BLaER1 treated with 17β-estradiol and CSF1 and Interleukin-3, amounts not matched to agents 10 nM and 100 nM (cell line): ENCODE results near the gene PSAT1.
A peak's percentile ranks its signal among the peaks of the same experiment; 100 is the strongest.

Experiments used
- H3K27ac ChIP-seq, 11 experiments: shearing (Covaris generic); formaldehyde crosslinking; 2 replicates each; pipeline ENCODE4 v1.8.1; 2022
- H3K27me3 ChIP-seq, 11 experiments: shearing (Covaris generic); formaldehyde crosslinking; 2 replicates each; pipeline ENCODE4 v1.8.1; 2022
- H3K36me3 ChIP-seq, 11 experiments: shearing (Covaris generic); formaldehyde crosslinking; 2 replicates each; pipeline ENCODE4 v1.8.1; 2022
- H3K4me1 ChIP-seq, 10 experiments: shearing (Covaris generic); formaldehyde crosslinking; 2 replicates each; pipeline ENCODE4 v1.8.1; 2022
- H3K4me2 ChIP-seq, 11 experiments: shearing (Covaris generic); formaldehyde crosslinking; 2 replicates each; pipeline ENCODE4 v1.8.1; 2022
- H3K4me3 ChIP-seq, 10 experiments: shearing (Covaris generic); formaldehyde crosslinking; 2 replicates each; pipeline ENCODE4 v1.8.1; 2022
- H3K9ac ChIP-seq, 11 experiments: shearing (Covaris generic); formaldehyde crosslinking; 2 replicates each; pipeline ENCODE4 v1.8.1; 2022
- H3K9me3 ChIP-seq, 11 experiments: shearing (Covaris generic); formaldehyde crosslinking; replicated peaks in 1 of 11; 2 replicates each; pipeline ENCODE4 v1.8.1; 2022
- H4K20me1 ChIP-seq, 11 experiments: shearing (Covaris generic); formaldehyde crosslinking; 2 replicates each; pipeline ENCODE4 v1.8.1; 2022
- Cebpa-rat ChIP-seq, 11 experiments: shearing (Covaris generic); IDR thresholded peaks; 2 replicates each; pipeline ENCODE4 v1.8.1; 2022

Gene PSAT1

DNA sequence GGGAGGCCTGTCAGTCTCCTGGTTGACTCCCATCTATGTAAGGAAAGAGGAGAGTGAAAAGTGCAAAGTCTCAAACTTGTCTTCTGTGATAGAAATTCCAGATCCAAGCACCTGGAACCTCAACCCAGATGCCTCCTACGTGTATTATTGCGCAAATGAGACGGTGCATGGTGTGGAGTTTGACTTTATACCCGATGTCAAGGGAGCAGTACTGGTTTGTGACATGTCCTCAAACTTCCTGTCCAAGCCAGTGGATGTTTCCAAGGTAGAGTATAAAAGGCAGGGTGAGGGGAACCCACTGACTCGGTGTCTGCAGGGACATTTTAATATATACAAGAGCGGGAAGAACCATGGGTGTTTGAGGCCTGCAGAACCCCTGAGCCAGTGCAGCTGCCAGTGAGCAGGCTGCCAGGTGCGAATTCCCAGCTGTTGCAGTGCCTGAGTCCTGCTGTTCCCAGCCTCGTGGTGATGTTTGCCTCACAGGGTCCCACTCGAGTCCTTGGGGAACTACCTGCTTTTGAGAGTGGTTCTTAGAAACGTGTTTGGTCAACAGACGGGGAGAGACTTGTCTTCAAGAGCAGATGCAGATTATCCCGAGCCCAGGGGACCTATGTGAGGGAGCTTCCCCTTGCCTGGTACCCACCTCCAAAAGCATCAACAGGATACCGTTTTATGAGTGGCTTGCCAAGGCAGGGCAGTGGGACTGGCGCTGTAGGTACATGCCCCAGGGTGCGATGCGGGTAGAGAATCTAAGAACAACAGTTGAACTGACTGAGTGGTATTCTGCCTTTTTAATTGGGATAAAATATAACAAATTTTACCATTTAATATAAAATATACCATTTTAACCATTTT, 9.5 kb downstream of the PSAT1 start:
- Histone ChIP-seq H3K9me3 (no peaks in the 10 kb centered on the region), H3K9ac (no peak overlapping the region), H3K36me3 (peaks cover 84 to 100% (median 100%) of the 10 kb centered on the region in 11 experiments), H3K4me3 (no peak overlapping the region), H3K4me1 (no peaks in the 10 kb centered on the region), H3K27me3 (no peaks in the 10 kb centered on the region), H3K27ac (no peak overlapping the region), H3K4me2 (no peak overlapping the region), H4K20me1 (peaks cover 0 to 92% (median 3%) of the 10 kb centered on the region in 11 experiments; a peak in 11 of 22 replicates)
- TF ChIP-seq Cebpa-rat (IDR thresholded peaks at IDR 0.05) = no peak; a peak in 1 of 22 replicates

DNA sequence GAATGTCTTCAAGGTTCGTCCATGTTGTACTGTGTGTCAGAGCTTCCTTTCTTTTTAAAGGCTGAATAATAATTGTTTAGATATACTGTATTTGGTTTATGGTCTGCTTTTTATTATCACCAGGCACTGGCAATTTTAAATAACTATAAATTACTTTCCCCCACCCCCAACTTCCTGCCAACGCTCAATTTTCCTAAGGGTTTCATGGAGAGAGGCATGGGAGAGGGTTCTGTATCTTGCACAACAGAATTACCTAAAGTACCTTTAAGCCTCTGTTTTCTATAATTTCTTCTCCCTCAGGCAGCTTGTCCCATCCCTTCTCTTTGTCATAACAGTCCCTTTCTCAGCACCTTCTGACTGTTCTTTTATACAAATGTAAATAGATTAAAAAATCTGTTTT, 10.4 kb downstream of the PSAT1 start:
- Histone ChIP-seq H3K4me1 (no peaks in the 10 kb centered on the region), H3K4me3 (no peak overlapping the region), H4K20me1 (peaks cover 0 to 96% (median 3%) of the 10 kb centered on the region in 11 experiments; a peak in 11 of 22 replicates), H3K4me2 (no peak overlapping the region), H3K27ac (no peak overlapping the region), H3K9me3 (no peaks in the 10 kb centered on the region), H3K36me3 (peaks cover 86 to 100% (median 100%) of the 10 kb centered on the region in 11 experiments), H3K9ac (no peak overlapping the region), H3K27me3 (no peaks in the 10 kb centered on the region)
- no peak for TF ChIP-seq Cebpa-rat (IDR thresholded peaks at IDR 0.05)

- Histone ChIP-seq H3K27ac (no peak overlapping the region), H3K4me2 (no peak overlapping the region), H3K27me3 (no peaks in the 10 kb centered on the region), H3K36me3 (peaks cover 81 to 99% (median 98%) of the 10 kb centered on the region in 11 experiments), H3K9me3 (no peaks in the 10 kb centered on the region), H3K4me1 (no peaks in the 10 kb centered on the region), H3K9ac (no peak overlapping the region), H4K20me1 (peaks cover 0 to 96% (median 8%) of the 10 kb centered on the region in 11 experiments; a peak in 12 of 22 replicates), H3K4me3 (no peak overlapping the region)
- no peak for TF ChIP-seq Cebpa-rat (IDR thresholded peaks at IDR 0.05)
Observed at GRCh38 chr9:78309066-78309465, 12.1 kb downstream of the PSAT1 start.

GRCh38 chr9:78311075-78311474, 14.2 kb downstream of the PSAT1 start:
- TF ChIP-seq Cebpa-rat (IDR thresholded peaks at IDR 0.05) = no peak
- H4K20me1 ChIP-seq = peaks cover 0 to 93% (median 16%) of the 10 kb centered on the region in 11 experiments; a peak in 15 of 22 replicates
- H3K27me3 ChIP-seq = no peaks in the 10 kb centered on the region
- no peak overlapping the region for H3K27ac ChIP-seq
- H3K9me3 ChIP-seq = no peaks in the 10 kb centered on the region
- H3K36me3 ChIP-seq = peaks cover 64 to 96% (median 95%) of the 10 kb centered on the region in 11 experiments
- H3K4me1 ChIP-seq = peaks cover 0 to 11% (median 0%) of the 10 kb centered on the region in 10 experiments; a peak in 7 of 20 replicates
- H3K4me2 ChIP-seq = no peak overlapping the region
- no peak overlapping the region for H3K4me3 ChIP-seq
- H3K9ac ChIP-seq = no peak overlapping the region

DNA sequence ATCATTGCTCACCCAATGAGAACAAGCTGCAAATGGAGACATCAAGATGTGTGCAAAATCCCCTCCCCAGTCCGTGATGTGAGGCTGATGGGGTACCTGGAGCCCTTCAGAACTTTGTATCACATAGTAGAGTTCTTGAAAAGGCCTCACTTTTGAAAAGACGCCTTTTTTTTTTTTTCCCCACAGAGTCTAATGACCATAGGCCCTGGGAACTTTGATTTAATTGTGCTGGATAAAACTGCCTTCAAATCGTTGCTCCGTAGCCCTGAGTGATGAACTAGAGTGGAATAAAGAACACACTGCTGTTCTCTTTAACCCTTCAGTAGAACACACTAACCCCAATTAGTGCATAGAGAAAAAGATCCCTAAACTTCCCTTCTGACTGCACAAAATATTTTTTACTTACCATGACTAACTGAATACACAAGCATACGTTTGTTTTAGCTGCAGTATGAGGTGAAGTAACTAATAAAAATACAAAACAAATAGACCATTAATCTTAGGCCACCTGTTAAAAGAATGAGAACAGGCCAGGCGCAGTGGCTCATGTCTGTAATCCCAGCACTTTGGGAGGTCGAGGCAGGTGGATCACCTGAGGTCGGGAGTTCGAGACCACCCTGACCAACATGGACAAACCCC, 15.1 kb downstream of the PSAT1 start:
- peaks cover 0 to 11% (median 0%) of the 10 kb centered on the region in 10 experiments; a peak in 7 of 20 replicates for H3K4me1 ChIP-seq
- no peak overlapping the region for H3K4me2 ChIP-seq
- no peaks in the 10 kb centered on the region for H3K27me3 ChIP-seq
- TF ChIP-seq Cebpa-rat (IDR thresholded peaks at IDR 0.05) = no peak
- no peaks in the 10 kb centered on the region for H3K9me3 ChIP-seq
- H3K36me3 ChIP-seq = peaks cover 64 to 96% (median 95%) of the 10 kb centered on the region in 11 experiments
- H3K27ac ChIP-seq = no peak overlapping the region
- no peak overlapping the region for H3K9ac ChIP-seq
- peaks cover 0 to 93% (median 24%) of the 10 kb centered on the region in 11 experiments; a peak in 15 of 22 replicates for H4K20me1 ChIP-seq
- no peak overlapping the region for H3K4me3 ChIP-seq

DNA sequence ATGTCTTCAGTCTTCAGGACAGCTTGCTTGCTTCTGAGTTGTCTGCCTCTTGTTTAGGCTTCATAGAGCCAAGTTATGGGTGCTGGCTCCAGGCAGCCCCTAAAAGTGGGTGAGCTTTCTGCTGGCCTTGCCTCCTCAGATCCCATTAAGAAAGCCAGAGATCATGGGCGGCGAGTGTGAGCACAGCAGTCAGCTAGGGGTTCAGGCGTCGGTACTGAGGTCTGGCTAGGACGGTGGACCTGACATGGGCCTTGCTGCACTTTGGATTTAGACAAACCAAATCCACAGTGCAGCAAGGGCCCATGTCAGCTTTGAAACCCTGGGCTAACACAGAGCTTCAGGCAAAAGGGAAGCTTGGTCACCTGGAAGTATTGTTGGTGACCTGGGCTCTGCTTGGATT, 17.6 kb downstream of the PSAT1 start:
- peaks cover 0 to 6% (median 0%) of the 10 kb centered on the region in 11 experiments; a peak in 1 of 22 replicates for H3K9me3 ChIP-seq
- no peaks in the 10 kb centered on the region for H3K27me3 ChIP-seq
- H3K4me2 ChIP-seq = peak overlapping the region in 2 of 11 experiments; percentile 20 to 39; a peak in 1 of 22 replicates
- peaks cover 64 to 96% (median 95%) of the 10 kb centered on the region in 11 experiments for H3K36me3 ChIP-seq
- H3K4me1 ChIP-seq = peaks cover 0 to 11% (median 0%) of the 10 kb centered on the region in 10 experiments; a peak in 7 of 20 replicates
- no peak overlapping the region for H3K27ac ChIP-seq
- H4K20me1 ChIP-seq = peaks cover 0 to 92% (median 24%) of the 10 kb centered on the region in 11 experiments; a peak in 15 of 22 replicates
- no peak overlapping the region for H3K4me3 ChIP-seq
- TF ChIP-seq Cebpa-rat (IDR thresholded peaks at IDR 0.05) = no peak
- H3K9ac ChIP-seq = no peak overlapping the region; a peak in 1 of 22 replicates

DNA sequence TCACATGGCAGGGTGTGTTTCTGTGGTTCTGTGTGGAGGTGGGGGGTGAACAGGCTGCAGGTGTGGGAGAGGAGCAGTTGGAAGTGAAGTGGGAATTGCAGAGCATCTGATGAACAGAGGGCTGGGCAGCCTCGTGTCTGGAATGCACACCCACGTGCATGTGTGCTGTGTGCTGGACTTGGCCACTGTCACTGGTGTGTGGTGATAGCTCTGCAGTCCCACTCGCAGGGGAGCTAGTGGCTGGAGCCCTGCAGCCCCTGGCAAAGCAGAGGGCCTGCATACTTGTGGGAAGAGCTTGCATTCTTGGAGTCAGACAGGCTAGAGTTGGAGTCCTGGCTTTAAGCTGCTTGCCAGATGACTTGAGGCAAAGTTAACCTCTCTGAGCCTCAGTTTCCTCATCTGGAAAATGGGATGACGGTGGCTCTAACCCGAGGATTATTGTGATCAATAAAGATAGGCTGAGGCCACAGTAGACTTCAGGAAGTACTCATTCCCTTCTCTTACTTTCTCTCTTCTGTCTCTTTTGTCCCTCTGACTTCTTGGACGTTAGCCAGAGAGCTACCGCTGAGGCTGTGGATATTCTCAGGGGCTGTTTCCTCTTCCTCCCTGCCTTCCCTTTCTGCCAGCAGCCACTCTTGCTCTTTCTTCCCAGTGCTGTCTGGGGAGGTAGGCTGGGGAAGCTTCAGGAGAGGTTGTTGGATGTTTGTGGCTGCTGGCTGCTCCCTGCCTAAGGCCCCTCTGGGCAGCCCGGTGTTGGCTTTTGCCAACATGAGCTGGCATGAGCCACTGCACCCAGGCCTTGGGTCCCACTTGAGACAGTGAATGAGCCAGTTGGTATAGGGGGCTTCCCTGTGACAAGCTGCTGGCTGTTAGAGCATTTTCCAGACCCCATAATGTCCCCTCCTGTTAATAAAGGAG, 18.3 kb downstream of the PSAT1 start:
- peak overlapping the region in 4 of 11 experiments; percentile 13 to 39 (median 17); a peak in 6 of 22 replicates for H3K4me2 ChIP-seq
- H3K4me3 ChIP-seq = no peak overlapping the region
- no peaks in the 10 kb centered on the region for H3K27me3 ChIP-seq
- H4K20me1 ChIP-seq = peaks cover 0 to 88% (median 24%) of the 10 kb centered on the region in 11 experiments; a peak in 14 of 22 replicates
- peaks cover 64 to 96% (median 95%) of the 10 kb centered on the region in 11 experiments for H3K36me3 ChIP-seq
- H3K9ac ChIP-seq = no peak overlapping the region; a peak in 2 of 22 replicates
- TF ChIP-seq Cebpa-rat (IDR thresholded peaks at IDR 0.05) = no peak
- H3K27ac ChIP-seq = peak overlapping the region in 1 of 11 experiments; percentile 10; a peak in 1 of 22 replicates
- H3K9me3 ChIP-seq = peaks cover 0 to 8% (median 0%) of the 10 kb centered on the region in 11 experiments; a peak in 1 of 22 replicates
- peaks cover 0 to 11% (median 0%) of the 10 kb centered on the region in 10 experiments; a peak in 7 of 20 replicates for H3K4me1 ChIP-seq
